SK-N-DZ (cell line): Measurements from ENCODE around the gene RGS12.

Experiments
- DNase-seq: peaks from one replicate; pipeline ENCODE4 v3.0.0-alpha.2; 2015; ENCODE audit warnings: low spot score

Gene RGS12

DNA sequence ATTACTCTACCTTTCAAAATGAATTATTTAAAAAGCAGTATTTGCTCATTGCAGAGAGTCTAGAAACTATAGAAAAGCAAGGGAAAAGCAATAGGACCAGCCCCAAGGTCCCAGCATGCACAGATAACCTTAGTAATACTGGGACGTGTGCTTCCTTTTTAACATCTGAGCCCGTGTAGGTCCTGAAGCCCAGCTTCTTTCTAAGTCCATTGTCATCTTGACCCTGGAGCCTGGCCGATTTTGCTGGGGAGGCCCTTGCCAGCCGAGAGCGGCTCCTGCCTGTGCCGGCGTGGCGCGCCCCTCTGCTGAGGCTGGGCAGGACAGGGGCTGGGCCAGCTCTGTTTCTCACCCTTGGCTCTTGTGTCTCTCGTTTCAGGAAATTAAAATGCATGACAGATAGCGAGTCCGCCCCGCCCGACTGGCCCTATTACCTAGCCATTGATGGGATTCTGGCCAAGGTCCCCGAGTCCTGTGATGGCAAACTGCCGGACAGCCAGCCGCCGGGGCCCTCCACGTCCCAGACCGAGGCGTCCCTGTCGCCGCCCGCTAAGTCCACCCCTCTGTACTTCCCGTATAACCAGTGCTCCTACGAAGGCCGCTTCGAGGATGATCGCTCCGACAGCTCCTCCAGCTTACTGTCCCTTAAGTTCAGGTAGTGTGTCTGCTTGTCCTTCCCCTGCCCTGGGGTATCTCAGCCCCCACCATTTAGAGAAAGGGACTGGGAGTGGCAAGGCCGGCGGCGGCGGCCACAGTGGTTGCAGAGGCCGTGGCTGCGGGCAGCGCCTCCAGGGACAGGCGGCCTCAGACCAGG is 39.8 kb upstream of the RGS12 start:
- no peak for DNase-seq

DNA sequence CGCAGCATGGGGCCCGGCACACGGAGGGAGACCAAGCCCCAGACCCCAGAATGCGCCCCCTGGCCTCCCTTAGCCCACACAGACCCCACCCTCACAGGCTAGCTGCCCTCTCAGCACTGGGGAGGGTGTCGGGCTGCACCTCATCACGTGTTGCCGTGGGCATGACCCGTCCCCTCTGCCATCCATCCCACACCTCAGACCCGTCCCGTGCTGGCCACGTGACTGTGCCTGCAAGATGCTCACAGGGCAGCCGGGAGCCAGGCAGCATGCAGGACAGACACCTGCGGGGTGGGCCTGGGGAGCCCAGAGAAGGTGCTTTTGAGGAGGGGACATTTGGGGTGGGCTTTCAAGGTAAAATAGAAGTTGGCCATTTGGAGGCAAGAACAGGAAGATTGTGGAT is 39.0 kb upstream of the RGS12 start:
- no peak for DNase-seq

DNA sequence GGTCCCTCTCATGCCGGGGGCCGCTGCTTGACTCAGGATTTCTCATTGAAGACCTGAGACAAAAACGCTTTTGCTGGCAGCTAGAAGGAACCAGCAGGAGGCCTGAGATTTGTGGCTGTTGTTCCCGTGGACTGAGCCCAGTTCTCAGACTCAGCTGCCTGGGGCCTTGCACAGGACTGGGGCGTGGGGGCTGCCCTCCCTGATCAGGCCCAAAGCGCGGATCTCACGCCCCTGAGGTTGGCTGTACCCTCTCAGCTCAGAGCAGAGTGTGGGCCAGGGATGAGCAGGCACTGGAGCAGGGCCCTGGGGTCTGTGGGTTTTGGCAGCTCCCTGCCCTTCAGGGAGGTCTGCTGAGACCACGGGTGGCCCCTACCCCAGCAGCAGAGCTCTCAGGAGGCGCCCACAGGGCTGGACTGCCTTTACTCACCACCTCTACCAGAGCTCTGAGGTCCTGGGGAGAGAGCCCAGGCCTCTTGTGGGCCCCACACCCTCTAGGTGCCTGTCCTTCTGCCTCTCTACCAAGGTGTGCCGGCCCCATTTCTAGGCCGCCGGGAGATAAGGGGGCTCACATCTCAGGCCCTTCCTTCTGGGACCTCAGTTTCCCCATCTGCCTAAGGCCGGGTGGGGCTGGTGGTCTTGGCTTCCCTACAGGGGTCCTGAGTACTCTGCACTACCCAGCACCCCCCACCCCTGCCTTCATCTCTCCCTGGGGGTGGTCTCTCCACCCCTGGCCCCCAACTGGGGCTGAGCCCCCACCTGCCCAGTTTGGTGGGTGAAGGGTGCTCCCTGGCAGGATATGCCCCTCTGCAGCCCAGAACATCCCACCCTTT is 38.3 kb upstream of the RGS12 start:
- DNase-seq, result no peak

DNA sequence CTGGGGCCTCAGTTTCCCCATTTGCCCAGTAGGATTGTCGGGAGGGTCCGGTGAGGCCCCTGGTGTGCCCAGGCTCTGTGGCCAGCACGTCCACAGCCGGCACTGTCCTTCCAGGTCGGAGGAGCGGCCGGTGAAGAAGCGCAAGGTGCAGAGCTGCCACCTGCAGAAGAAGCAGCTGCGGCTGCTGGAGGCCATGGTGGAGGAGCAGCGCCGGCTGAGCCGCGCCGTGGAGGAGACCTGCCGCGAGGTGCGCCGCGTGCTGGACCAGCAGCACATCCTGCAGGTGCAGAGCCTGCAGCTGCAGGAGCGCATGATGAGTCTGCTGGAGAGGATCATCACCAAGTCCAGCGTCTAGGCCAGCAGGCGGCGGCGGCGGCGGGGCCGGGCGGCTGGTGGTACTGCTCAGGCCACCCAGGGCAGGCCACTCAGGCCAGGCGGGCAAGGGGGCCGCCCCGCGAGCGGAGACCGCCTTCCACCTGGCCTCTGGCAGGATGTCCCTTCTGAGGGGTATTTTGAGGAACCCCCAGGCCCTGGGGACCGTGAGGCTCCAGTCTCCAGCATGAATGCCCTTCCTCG is 37.1 kb upstream of the RGS12 start:
- DNase-seq, result no peak

DNA sequence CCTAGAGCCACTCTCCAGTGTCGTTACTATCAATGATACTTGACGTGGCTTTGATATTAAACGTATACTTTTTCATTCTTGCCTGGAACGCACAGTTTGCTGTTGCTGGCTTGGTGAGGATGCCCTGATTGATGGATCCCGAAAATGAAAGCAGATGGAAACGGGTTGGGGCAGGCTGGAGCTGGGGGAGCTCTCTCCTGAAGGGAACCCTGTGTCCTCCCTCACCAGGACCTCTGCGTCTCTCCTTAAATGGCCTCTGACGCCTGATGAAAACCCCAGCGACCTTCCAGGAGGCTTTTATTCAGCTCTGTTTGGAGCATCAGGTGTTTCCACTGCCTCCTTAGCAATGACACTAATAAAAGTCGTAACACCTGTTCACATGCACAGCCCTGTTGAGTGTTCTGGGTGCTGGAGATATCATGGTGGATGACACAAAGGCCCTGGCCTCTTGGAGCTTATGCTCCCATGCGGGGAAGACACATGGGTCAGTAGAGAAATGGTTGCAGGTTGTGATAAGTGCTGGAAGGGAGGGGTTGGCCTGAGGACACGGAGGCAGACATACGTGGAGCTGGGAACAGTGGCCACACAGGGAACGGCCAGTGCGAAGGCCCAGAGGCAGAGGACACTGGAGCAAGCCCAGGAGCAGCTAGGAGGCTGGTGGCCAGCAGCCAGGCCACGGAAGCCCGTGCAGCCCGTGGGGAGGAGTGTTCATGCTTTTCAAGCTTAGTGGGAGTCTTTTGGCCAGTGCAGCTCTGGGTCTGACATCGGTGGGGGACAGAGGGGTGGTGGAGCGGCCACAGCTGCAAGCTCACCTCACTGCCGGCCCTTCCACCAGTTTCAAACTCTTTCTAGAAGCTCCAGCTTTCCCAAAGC is 36.4 kb upstream of the RGS12 start:
- no peak for DNase-seq

DNA sequence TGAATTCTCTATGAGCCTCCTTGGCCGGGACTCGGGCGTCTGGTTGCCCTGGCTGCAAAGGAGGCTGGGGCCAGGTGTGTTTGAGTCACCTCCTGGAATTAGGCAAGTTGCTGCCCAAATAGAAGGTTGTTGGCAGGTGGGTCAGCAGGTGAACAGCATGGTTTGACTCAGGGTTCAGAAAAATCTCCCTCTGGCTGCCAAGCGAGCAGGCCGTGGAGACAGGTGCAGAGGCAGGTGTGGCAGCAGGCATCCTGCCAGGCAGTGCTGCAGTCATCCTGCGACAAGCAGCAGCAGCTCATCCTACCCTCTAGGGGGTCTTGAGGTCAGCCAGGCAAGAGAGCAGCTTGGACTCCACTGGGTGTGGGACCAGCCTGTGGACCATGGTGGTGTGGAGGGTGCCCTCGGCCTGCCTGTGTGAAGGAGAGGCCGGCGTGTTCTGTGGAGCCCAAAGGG is 35.7 kb upstream of the RGS12 start:
- DNase-seq, result no peak

DNA sequence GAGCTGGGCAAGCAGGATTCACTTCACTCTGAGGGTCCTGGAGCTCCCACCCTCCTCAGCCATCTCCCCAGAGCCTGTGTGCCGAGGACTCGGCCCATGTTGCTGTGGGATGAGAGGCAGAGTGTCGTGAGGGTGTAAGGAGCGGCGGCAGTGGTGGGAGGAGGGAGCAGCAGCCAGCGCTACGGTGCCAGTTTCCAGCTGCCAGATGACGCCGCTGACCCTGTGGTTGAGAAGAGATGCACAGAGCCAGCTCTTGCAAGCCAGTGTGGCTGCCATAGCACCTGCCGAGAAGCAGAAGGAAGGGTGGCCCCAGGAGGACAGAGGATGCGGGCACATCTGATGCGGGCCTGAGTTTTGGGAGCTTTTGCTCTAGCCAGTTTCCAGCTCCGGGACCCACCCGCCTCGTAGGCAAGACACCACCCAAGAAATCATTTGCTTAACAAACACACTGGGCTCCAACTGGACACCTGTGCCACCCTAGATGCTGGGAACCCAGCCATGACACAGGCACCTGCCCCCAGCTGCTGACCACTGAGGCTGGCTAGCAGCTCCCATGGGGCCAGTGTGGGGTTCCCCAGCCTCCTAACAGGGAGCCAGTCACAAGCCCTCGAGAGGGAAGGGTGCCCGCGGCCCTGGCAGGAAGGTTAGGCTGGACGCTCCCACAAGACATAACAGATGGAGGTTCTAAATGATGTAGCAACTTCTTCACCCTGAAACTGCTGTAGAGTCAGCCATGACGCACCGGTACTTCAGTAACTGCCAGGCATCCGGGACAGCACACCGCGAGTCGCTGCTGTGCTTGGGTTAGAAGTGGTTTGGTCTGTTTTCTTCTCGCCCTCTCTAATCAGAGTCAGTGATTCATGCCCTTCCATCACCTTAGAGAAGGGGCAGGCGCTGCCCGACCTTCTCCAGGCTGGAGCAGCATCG is 35.0 kb upstream of the RGS12 start:
- no peak for DNase-seq

DNA sequence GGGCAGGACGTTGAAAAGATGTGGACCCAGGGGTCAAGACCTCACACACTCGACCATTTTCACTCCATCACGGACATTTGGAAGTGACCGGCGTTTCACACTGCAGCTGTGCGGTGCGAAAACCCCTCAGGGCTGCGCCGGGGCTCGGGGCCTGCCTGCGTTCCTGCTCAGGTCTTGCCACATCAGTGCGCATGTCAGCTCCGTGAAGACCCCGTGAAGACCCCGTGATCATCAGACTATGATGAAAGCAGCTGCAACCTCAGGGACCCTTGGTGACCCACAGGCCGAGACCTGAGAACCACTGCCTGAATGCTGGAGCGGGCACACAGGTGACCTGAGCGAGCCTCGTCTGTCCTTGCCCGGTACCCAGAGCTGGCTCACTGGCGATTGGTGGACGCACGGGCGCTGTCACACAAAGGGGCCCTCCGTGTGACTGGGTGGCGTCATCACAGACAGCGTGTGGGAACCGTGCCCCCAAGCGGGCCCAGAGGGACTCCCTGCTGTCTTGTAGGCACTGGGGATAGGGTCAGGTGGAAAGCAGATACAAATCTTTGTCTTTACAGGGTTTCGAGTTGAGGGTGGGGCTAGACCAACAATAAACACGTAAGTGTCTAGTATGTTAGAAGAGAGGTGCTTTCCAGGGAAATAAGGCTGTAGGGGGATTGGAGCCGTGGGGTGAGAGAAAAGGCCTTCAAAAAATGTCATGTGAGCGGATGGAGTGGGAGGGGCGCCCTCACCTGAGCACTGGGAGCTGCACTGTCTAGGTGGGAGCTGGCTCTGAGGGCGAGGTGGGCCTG is 31.2 kb upstream of the RGS12 start:
- no peak for DNase-seq

DNA sequence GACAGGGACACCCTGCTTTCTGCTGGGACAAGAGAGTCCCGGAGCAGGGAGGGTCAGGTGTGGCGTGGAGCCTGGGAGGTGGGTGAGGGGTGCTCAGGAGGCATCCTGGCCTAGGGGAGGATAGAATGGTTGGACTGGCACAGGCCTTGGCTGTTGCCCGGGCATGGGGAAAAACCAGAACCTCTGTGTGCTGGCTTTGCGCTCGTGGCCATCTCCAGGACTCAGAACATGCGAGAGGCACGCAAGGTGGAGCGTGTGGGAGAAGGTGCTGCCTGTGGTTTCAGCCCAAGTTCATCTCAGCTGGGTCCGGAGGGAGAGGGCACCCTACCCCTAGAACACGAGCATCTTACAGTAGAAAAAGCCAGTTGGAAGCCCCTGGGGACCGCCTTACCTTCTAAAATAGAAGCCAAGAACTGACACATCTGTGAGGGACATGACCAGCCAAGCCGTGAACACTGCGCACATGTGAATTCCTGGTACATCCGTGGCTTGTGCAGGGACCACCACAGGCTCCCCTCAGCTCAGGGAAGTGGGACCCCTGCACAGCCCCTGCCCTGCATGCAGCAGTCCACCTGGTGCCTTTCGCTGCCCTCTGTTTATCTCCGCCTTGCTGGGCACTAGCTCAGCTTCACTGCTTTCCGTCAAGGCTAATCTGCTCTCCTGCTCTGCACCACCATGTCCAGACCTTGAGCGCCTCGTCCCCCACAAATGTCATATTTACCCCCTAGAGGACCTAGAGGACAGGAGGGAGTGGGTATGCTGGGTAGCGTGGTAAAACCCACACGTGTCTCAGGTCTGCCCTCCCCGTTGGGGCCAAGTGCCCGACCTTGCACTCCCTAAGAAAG is 30.4 kb upstream of the RGS12 start:
- no peak for DNase-seq

DNA sequence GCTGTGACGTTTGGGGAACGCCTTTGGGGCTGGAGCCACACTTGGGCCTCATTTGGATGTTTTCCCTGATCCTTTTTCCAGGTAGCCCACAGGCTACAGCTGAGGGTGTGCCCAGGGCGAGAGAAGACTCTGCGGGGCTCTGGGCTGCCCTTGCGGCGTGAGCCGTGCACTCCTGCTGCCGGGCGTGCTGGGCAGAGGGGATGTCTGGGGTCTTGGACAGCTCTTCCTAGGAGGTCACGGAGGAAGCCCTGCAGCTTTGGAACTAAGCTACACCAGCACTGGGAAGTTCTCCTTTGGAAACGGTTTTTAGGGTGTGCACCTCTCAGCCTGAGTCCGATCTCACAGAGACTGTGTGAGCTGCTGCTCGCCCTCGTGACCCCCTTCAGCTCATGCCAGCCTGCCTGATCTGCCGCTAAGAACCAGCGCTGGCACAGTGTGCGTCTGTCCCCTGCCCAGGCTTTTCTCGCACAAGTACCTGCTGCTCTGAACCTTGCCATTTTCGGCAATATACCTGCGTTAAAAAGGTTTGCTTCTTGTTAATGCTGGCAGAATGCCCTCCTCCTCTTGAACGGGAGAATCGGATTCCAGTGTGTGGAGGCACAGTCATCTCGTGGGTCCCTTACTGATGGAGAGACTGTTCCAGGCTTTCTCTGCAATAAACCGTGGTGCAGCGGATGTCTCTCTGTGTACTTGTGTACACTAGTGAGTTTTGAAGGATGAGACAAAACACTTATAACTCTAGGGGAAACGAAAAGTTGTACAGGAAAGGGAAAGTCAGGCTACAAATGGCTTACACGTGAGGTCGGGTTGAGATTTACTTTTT is 29.6 kb upstream of the RGS12 start:
- no peak for DNase-seq

DNA sequence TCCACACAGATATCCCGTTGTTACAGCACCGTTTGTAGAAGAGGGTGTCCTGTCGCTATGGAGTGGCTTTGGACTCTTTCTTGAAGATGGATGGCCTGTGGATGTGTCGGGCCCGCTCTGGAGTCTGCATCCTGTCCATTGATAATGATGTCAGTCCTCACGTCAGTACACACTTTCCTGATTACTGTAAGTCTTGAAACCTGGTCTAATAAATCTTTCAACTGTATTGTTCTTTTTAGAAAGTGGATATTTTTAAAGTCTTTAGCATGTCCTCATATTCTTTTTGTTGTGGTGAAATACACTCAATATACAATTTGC is 29.0 kb upstream of the RGS12 start:
- DNase-seq, result no peak

DNA sequence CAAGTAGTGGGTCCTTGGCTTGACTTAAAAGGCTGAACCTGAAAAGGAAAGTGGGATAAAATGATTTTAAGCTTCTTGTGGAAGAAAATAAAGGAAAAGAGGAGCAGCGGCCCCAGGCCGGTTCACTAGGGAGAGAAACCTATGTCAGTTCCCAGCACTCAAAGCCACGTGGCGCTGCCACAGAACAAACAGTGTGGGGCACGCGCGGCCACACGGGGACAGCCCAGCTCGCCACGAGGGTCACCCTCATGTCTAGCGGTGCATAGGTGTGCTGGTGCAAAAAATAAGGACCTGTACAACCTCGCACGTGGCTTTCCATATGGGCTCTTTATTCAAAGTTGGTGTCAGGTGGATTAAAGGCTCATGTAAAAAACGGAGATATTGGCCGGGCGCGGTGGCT is 26.7 kb upstream of the RGS12 start:
- no peak for DNase-seq

DNA sequence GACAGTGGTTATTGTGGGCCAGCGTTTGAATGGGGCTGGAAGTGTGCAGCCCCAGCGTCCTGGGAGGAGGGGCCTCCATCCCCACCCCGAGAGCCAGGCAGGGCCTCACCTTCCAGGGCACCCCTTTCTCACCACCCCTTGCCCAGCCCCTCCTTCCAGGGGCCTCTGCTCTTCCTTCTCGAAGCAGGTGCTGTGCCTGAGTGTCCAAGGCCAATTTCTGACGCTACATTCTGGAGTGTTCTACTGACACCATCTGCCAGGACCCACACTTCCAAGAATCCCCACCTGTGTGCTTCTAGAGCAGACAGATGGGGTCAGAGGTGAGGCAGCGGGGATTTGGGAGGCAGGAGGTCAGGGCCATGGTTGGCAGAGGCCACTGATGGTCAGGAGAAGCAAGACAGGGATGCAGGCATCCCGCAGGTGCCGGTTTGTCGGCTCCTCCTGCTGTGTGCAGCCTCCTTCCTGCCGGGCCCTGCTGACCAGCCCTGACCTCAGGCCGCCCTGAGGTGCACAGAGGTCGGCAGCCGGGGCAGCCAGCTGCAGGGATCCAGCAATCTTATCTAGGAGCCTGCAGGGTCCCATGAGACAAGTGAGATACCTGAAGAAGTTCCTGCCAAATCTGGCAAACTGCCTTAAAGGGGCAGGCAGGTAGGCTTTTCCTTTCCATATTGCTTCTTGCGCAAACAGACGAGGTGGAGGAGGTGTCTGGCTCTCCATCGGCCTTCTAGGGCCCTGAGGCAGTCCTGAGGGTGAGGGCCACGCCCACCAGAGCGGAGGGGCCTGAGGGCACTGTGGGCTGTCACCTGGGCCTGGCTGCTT is 25.0 kb upstream of the RGS12 start:
- DNase-seq, result no peak

DNA sequence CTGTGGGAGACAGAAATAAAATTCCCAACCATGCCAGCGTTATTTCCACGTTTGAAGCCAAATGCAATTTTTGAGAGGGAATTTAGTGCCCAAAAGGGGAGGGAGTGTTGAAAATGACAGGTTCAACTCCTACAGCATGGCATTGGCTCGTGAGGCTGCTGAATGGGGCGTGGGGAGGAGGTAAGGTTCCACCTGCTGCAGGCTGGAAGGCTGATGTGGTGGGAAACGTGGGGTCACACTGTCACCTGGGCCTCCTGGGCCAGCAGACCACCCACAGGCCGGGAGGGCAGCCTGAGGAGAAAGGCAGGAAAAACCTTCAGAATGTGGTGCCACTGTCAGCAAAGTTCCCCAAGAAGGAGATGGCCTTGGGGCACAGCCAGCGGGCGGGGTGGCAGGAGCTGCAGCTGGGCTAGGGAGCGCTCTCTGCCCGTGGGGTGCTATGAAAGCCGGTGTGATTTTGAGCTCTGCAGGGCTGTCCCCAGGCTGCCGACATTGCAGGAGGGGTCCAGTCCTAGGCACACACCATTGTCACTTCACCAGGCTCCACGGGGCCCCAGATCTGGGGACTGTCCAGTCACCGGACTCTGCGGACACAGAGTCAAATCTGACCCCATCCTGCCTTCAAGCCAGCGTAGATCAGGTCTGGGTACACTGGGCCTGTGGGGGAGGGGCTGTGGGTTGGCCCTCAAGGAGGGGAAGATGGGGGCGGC is 24.3 kb upstream of the RGS12 start:
- no peak for DNase-seq

DNA sequence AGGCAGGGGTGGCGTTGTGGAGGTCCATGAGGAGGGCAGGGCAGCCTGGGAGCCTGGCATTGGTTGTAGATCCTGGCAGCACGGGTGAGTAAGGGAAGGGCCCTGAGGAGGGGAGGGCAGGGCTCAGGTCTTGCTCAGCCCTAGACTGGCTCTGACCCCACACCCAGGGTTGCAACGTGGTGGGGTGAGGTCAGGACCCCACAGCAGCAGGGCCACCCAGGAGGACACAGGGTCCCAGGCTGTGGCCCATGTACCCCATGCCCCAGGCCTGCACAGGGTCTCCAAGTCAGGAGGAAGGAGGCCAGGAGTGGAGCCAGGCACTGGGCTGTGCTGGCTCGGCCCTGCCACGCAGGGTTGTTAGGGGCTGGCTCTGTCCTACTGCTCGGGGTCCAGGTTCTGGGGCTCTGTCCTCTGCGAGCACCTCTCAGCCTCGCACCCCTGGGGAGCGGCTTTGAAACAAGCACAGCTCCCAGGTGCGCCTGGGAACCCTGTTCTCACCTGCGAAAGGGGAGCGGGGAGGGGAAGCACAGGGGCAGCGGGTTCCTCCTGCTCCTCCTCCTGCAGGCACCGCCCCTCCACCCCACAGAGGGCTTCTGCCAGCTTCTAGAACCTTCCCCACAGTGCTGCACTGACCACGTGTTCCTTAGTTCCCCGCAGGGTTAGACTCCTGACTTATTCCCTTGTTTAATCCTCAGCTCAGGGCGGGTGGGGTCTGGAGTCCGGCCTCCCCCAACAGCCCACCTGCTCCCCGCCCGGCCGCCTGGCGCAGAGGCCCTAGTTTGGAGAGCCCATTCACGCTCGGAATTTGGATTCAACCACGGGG is 23.5 kb upstream of the RGS12 start:
- DNase-seq, result no peak
